Hepatocyte (in vitro differentiated cells): Measurements from ENCODE around the gene SLC6A2. TPM values are rescaled to one million over a fixed set of nuclear protein-coding genes. Genes with fewer than 3 reads are reported as not detected.

Source experiments
- DNase-seq: peaks from one replicate; pipeline ENCODE4 v3.0.0-alpha.2; 2016; ENCODE audit warnings: low spot score
- H2AFZ ChIP-seq: fragments of 200-600 bp; sonication (generic); 2 replicates; pipeline ENCODE4 v1.6.0; 2016; ENCODE audit warnings: antibody characterized with exemption, mild to moderate bottlenecking
- H3K27ac ChIP-seq: fragments of 200-600 bp; sonication (generic); 2 replicates; pipeline ENCODE4 v1.5.1; 2016; ENCODE audit warnings: mild to moderate bottlenecking
- H3K27me3 ChIP-seq: fragments of 200-600 bp; sonication (generic); 2 replicates; pipeline ENCODE4 v1.6.1; 2016
- H3K36me3 ChIP-seq: fragments of 200-600 bp; sonication (generic); replicated peaks from 2 replicates; pipeline ENCODE4 v1.5.1; 2016; ENCODE audit warnings: low read depth; ENCODE audit not compliant: insufficient read depth
- H3K4me1 ChIP-seq: fragments of 200-600 bp; sonication (generic); 2 replicates; pipeline ENCODE4 v1.5.1; 2016; ENCODE audit warnings: mild to moderate bottlenecking, moderate library complexity; ENCODE audit not compliant: insufficient read depth
- H3K4me2 ChIP-seq: fragments of 200-600 bp; sonication (generic); 2 replicates; pipeline ENCODE4 v1.6.0; 2016
- H3K4me3 ChIP-seq: fragments of 200-600 bp; sonication (generic); 2 replicates; pipeline ENCODE4 v1.5.1; 2016; ENCODE audit warnings: mild to moderate bottlenecking
- H3K79me2 ChIP-seq: fragments of 200-600 bp; sonication (generic); 2 replicates; pipeline ENCODE4 v1.6.0; 2017; ENCODE audit warnings: mild to moderate bottlenecking
- H3K9me2 ChIP-seq: fragments of 200-600 bp; sonication (generic); replicated peaks from 2 replicates; pipeline ENCODE4 v1.6.0; 2017; ENCODE audit warnings: mild to moderate bottlenecking; ENCODE audit not compliant: insufficient read depth
- H3K9me3 ChIP-seq: fragments of 200-600 bp; sonication (generic); 2 replicates; pipeline ENCODE4 v1.5.1; 2016; ENCODE audit warnings: low read depth, mild to moderate bottlenecking
- H4K20me1 ChIP-seq: fragments of 200-600 bp; sonication (generic); 2 replicates; pipeline ENCODE4 v1.6.0; 2016; ENCODE audit warnings: mild to moderate bottlenecking; ENCODE audit not compliant: insufficient read depth, poor library complexity, severe bottlenecking
- EZH2 ChIP-seq: fragments of 200-600 bp; sonication (generic); IDR thresholded peaks from 2 replicates; pipeline ENCODE4 v1.6.1; 2016; ENCODE audit warnings: antibody characterized with exemption, mild to moderate bottlenecking, borderline replicate concordance
- EZH2phosphoT487 ChIP-seq: fragments of 200-600 bp; sonication (generic); IDR thresholded peaks from one replicate; pipeline ENCODE4 v1.6.1; 2018; ENCODE audit warnings: antibody characterized with exemption, mild to moderate bottlenecking, low read depth, moderate library complexity; ENCODE audit not compliant: unreplicated experiment, severe bottlenecking
- WGBS: methylation state at CpG from one replicate; pipeline ENCODE4 v1.1.6; 2016; ENCODE audit warnings: low lambda C conversion rate; ENCODE audit errors: missing lambda C conversion rate; 5-methylcytosine and 5-hydroxymethylcytosine counted together
- polyA plus RNA-seq: library from polyadenylated mRNA; unstranded; fragments of >200 nt; fragmentation: Nextera tagmentation; extraction: Ambion mirVana; gene quantifications from 2 replicates; pipeline ENCODE4 v1.2.1, GENCODE V29; 2016
- total RNA-seq: library from RNA; depleted of rRNA; stranded (reverse); fragments of >200 nt; gene quantifications from 2 replicates; pipeline ENCODE4 v1.2.3, GENCODE V29; 2014
- TF ChIP-seq, protein P1 (sequence below): fragments of 200-600 bp; sonication (generic); IDR thresholded peaks from 2 replicates; pipeline ENCODE4 v1.5.1; 2016; ENCODE audit warnings: antibody characterized with exemption, mild to moderate bottlenecking; ENCODE audit not compliant: poor library complexity

Gene SLC6A2
- total and polyA plus RNA-seq, 2 experiments from 2014 or later: 0.20 to 0.28 TPM

DNA sequence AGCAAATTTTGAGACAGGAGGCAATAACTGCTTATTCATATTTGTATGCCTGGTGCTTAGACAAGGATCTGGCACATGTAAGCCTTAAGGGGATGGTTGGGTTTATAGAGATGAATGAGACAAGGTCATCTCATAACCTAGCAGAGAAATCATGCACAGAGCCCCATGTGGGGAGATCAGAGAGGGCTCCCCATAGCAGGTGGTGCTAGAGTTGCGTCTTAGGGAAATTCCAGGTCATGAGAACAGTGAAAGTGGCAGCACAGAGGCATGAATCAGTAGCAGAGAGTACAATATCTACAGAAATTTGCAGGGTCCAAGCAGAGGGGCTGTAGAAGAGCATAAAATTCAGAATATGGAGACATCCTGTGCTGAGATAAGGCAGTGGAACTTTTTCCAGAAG lies 57.3 kb downstream of the SLC6A2 start:
- Histone ChIP-seq H3K4me3 (no peak overlapping the region), H4K20me1 (no peaks in the 10 kb centered on the region), H3K4me1 (no peaks in the 10 kb centered on the region), H3K9me3 (no peaks in the 10 kb centered on the region), H3K9me2 (no peaks in the 10 kb centered on the region), H3K36me3 (no peaks in the 10 kb centered on the region), H3K4me2 (no peak overlapping the region), H3K27ac (no peak overlapping the region), H2AFZ (no peak overlapping the region), H3K79me2 (no peaks in the 10 kb centered on the region), H3K27me3 (peaks cover 8% of the 10 kb centered on the region)
- no peak for DNase-seq
- TF ChIP-seq EZH2 (no peak), EZH2phosphoT487 (no peak)
- TF ChIP-seq, protein P1, sequence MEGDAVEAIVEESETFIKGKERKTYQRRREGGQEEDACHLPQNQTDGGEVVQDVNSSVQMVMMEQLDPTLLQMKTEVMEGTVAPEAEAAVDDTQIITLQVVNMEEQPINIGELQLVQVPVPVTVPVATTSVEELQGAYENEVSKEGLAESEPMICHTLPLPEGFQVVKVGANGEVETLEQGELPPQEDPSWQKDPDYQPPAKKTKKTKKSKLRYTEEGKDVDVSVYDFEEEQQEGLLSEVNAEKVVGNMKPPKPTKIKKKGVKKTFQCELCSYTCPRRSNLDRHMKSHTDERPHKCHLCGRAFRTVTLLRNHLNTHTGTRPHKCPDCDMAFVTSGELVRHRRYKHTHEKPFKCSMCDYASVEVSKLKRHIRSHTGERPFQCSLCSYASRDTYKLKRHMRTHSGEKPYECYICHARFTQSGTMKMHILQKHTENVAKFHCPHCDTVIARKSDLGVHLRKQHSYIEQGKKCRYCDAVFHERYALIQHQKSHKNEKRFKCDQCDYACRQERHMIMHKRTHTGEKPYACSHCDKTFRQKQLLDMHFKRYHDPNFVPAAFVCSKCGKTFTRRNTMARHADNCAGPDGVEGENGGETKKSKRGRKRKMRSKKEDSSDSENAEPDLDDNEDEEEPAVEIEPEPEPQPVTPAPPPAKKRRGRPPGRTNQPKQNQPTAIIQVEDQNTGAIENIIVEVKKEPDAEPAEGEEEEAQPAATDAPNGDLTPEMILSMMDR: no peak
- WGBS: 69% methylated on average over 1 of the region's 1 CpG

DNA sequence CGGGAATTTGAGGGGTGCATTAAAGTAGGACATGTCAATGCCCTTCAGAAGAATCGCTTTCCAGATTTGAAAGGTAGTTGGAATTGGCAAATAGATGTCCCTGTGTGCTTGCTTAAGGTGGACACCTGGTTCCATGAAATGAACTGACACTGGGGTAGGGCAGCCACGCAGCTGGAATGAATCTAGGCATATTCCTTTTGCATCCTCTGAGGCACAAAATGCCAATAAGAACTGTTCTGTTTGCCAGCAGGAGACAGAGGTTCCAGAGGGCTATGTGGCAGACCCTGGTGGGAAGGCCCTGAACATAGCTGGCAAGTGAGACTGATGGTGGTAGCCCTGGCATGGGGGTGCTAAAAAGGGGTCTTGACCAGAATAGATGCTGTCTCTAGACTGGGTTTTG lies 61.5 kb downstream of the SLC6A2 start:
- 80% methylated on average over 3 of the region's 3 CpGs for WGBS
- H3K4me1 ChIP-seq: no peaks in the 10 kb centered on the region
- no peaks in the 10 kb centered on the region for H3K36me3 ChIP-seq
- H3K27ac ChIP-seq: no peak overlapping the region
- H3K9me2 ChIP-seq: no peaks in the 10 kb centered on the region
- no peak for DNase-seq
- no peaks in the 10 kb centered on the region for H4K20me1 ChIP-seq
- H3K79me2 ChIP-seq: no peaks in the 10 kb centered on the region
- H3K27me3 ChIP-seq: peaks cover 8% of the 10 kb centered on the region
- no peaks in the 10 kb centered on the region for H3K9me3 ChIP-seq
- H3K4me2 ChIP-seq: no peak overlapping the region
- no peak for TF ChIP-seq EZH2
- TF ChIP-seq, protein P1: no peak
- no peak for TF ChIP-seq EZH2phosphoT487
- H3K4me3 ChIP-seq: no peak overlapping the region
- no peak overlapping the region for H2AFZ ChIP-seq

DNA sequence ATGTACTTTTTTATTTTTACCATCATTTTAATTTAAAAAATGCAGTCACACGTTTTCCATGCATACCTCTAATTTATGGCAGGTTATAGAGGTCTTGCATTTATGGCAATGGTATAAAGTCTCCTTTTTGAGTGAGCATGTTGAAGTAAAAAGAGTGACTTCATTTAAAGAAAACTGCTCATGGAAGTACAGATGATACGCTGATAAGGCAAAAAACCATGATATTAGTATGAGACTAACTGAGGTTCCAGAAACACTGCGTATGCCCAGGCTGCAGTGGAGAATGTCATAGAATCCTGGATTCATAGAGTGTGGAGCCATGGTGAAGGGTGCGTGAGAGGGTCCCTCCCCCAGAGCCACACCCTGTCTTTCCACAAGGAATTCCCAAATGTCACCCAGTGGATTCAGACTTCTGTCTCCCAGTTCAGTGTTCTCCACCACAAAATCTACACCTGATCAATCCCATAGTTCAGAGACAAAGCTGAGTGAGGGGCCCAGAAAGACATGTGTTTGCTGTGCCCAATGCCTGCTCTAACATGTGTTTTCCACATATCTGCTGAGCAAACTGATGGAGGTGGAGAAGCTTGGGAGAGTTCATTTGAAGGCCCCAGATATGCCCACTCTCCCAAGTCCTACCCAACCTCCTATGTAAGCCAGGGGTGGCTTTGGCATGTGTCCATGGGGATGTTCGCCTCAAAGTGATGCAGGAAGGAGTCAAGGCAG lies 69.4 kb downstream of the SLC6A2 start:
- Histone ChIP-seq H3K27ac (no peak overlapping the region), H3K4me3 (no peak overlapping the region), H3K27me3 (no peaks in the 10 kb centered on the region), H3K9me2 (no peaks in the 10 kb centered on the region), H3K9me3 (no peaks in the 10 kb centered on the region), H2AFZ (no peak overlapping the region), H3K79me2 (no peaks in the 10 kb centered on the region), H3K4me1 (no peaks in the 10 kb centered on the region), H4K20me1 (no peaks in the 10 kb centered on the region), H3K4me2 (no peak overlapping the region), H3K36me3 (no peaks in the 10 kb centered on the region)
- TF ChIP-seq EZH2 (no peak), EZH2phosphoT487 (no peak)
- TF ChIP-seq, protein P1: no peak
- DNase-seq: no peak
- 51% methylated on average over 5 of the region's 5 CpGs for WGBS
